ENCODE measurements around the gene EVPL.
"Not testable (repeated sequence)": the region's sequence is repeated elsewhere in the genome, so short reads cannot be mapped to it uniquely, and the experiment has no call there.

Gene EVPL

DNA sequence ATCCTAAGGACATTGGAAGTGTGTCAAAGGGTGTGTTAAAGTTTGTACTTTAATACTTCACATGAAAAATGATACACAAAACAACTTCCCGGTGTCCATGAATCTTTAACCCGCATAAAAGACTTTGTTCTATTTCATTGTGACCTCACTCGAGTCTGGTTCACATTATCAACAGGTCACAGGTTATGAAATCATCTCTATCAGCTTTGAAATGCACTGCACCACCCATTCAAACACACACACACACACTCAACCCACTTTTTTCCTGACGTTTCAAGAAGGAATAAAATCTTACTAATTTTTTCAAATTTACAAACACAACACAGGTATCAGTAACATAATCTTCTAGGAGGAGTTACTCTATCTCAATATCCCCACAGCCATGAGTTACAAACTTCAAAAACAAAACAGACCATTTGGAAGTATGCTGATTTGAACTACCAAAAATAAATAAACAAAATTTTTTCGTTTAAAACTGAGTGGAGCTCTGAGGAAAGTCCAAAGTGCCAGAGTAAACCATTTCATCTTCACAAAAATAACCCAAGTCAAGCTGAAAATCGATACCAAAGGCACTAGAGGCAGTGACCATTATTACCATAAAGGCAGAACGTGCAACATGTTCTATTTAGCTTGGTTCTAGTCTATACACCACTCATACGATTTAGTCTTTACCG is 50.8 kb downstream of the EVPL start:
- 100% methylated on average over 1 of the region's 9 CpGs for WGBS, 2 donors (ENCODE audit: extremely low coverage in 2 of 2, insufficient read length in 2 of 2, insufficient replicate concordance in 1 of 2)
- H3K9ac ChIP-seq (ENCODE audit: low read depth, low read length, poor library complexity), result no peak overlapping the region
- no peak for DNase-seq (ENCODE audit: low spot score)

GRCh38 chr17:75975757-75976174 is 51.3 kb downstream of the EVPL start:
- DNase-seq (ENCODE audit: low spot score), result no peak
- Histone ChIP-seq H4K8ac (ENCODE audit: low read depth, low read length) (no peak overlapping the region), H2BK120ac (ENCODE audit: low read depth, low read length) (no peak overlapping the region), H4K91ac (ENCODE audit: low read depth, low read length, poor library complexity) (no peak overlapping the region), H2BK12ac (ENCODE audit: low read length) (no peak overlapping the region), H3K18ac (ENCODE audit: low read length) (no peak overlapping the region), H3K9ac (ENCODE audit: low read depth, low read length, poor library complexity) (no peak overlapping the region), H3K27me3 (ENCODE audit: control insufficient read depth in 3 of 3, insufficient read depth in 3 of 3, low read depth in 1 of 3, low read length in 3 of 3) (no peaks in the 10 kb centered on the region), H3K14ac (ENCODE audit: low read length) (no peak overlapping the region), H2BK5ac (ENCODE audit: low read length) (no peak overlapping the region), H3K79me1 (ENCODE audit: low read depth, low read length) (no peaks in the 10 kb centered on the region), H3K4me2 (ENCODE audit: insufficient read depth, low read length, poor library complexity, severe bottlenecking) (no peak overlapping the region), H2AFZ (ENCODE audit: low read length) (no peak overlapping the region), H3K23ac (ENCODE audit: low read depth, low read length, poor library complexity) (no peak overlapping the region), H3K9me3 (replicated peaks in 1 of 2; ENCODE audit: control insufficient read depth in 2 of 2, insufficient read depth in 1 of 2, low read depth in 1 of 2, low read length in 2 of 2) (no peaks in the 10 kb centered on the region), H3K4me3 (ENCODE audit: low read length in 2 of 2) (no peak overlapping the region), H2AK5ac (ENCODE audit: low read depth, low read length) (no peak overlapping the region), H2BK15ac (ENCODE audit: low read length) (no peak overlapping the region), H3K4me1 (ENCODE audit: control insufficient read depth in 2 of 2, insufficient read depth in 1 of 2, low read depth in 1 of 2, low read length in 2 of 2) (no peaks in the 10 kb centered on the region), H3K27ac (replicated peaks; ENCODE audit: low read length) (no peak overlapping the region), H3K4ac (ENCODE audit: low read length) (no peak overlapping the region), H3K36me3 (replicated peaks in 1 of 2; ENCODE audit: control insufficient read depth in 2 of 2, insufficient read depth in 2 of 2, low read length in 2 of 2) (peaks cover 2 to 22% of the 10 kb centered on the region in 2 donors)
- WGBS, 2 donors (ENCODE audit: extremely low coverage in 2 of 2, insufficient read length in 2 of 2, insufficient replicate concordance in 1 of 2), result no CpG with 5 or more reads among the region's 5 CpGs

More for the DNA sequence above, 50.8 kb downstream of the EVPL start:
- no peak overlapping the region for H4K8ac ChIP-seq (ENCODE audit: low read depth, low read length)
- H2BK15ac ChIP-seq (ENCODE audit: low read length), result no peak overlapping the region
- no peaks in the 10 kb centered on the region for H3K9me3 ChIP-seq (replicated peaks in 1 of 2; ENCODE audit: control insufficient read depth in 2 of 2, insufficient read depth in 1 of 2, low read depth in 1 of 2, low read length in 2 of 2)
- H3K79me1 ChIP-seq (ENCODE audit: low read depth, low read length), result no peaks in the 10 kb centered on the region
- no peak overlapping the region for H2AK5ac ChIP-seq (ENCODE audit: low read depth, low read length)
- H3K4me2 ChIP-seq (ENCODE audit: insufficient read depth, low read length, poor library complexity, severe bottlenecking), result no peak overlapping the region
- H3K4ac ChIP-seq (ENCODE audit: low read length), result no peak overlapping the region
- H2BK12ac ChIP-seq (ENCODE audit: low read length), result no peak overlapping the region
- no peak overlapping the region for H3K23ac ChIP-seq (ENCODE audit: low read depth, low read length, poor library complexity)
- H3K4me3 ChIP-seq (ENCODE audit: low read length in 2 of 2), result no peak overlapping the region
- H2BK120ac ChIP-seq (ENCODE audit: low read depth, low read length), result no peak overlapping the region
- H3K14ac ChIP-seq (ENCODE audit: low read length), result no peak overlapping the region
- no peak overlapping the region for H3K27ac ChIP-seq (replicated peaks; ENCODE audit: low read length)
- no peak overlapping the region for H3K18ac ChIP-seq (ENCODE audit: low read length)
- no peak overlapping the region for H2BK5ac ChIP-seq (ENCODE audit: low read length)
- H3K36me3 ChIP-seq (replicated peaks in 1 of 2; ENCODE audit: control insufficient read depth in 2 of 2, insufficient read depth in 2 of 2, low read length in 2 of 2), result peaks cover 2 to 22% of the 10 kb centered on the region in 2 donors
- no peak overlapping the region for H4K91ac ChIP-seq (ENCODE audit: low read depth, low read length, poor library complexity)
- H3K27me3 ChIP-seq (ENCODE audit: control insufficient read depth in 3 of 3, insufficient read depth in 3 of 3, low read depth in 1 of 3, low read length in 3 of 3), result no peaks in the 10 kb centered on the region
- H3K4me1 ChIP-seq (ENCODE audit: control insufficient read depth in 2 of 2, insufficient read depth in 1 of 2, low read depth in 1 of 2, low read length in 2 of 2), result no peaks in the 10 kb centered on the region
- H2AFZ ChIP-seq (ENCODE audit: low read length), result no peak overlapping the region

DNA sequence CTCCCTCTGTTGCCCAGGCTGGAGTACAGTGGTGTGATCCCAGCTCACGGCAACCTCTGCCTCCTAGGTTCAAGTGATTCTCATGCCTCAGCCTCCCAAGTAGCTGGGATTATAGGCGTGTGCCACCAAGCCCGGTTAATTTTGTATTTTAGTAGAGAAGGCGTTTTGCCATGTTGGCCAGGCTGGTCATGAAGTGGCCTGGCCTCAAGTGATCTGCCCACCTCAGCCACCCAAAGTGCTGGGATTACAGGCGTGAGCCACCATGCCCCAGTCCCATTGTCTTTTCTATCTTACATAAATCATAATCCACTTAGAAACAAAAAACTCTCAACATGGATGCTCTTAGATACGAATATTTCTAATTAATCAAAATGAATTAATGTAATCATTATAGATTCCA is 51.9 kb downstream of the EVPL start:
- not testable (repeated sequence) for H2BK5ac ChIP-seq (ENCODE audit: low read length); H3K9ac ChIP-seq (ENCODE audit: low read depth, low read length, poor library complexity); H2BK15ac ChIP-seq (ENCODE audit: low read length); H3K14ac ChIP-seq (ENCODE audit: low read length); H3K27ac ChIP-seq (replicated peaks; ENCODE audit: low read length); H3K9me3 ChIP-seq (replicated peaks in 1 of 2; ENCODE audit: control insufficient read depth in 2 of 2, insufficient read depth in 1 of 2, low read depth in 1 of 2, low read length in 2 of 2); H3K27me3 ChIP-seq (ENCODE audit: control insufficient read depth in 3 of 3, insufficient read depth in 3 of 3, low read depth in 1 of 3, low read length in 3 of 3); H3K79me1 ChIP-seq (ENCODE audit: low read depth, low read length); H3K18ac ChIP-seq (ENCODE audit: low read length); H3K23ac ChIP-seq (ENCODE audit: low read depth, low read length, poor library complexity); H3K4me2 ChIP-seq (ENCODE audit: insufficient read depth, low read length, poor library complexity, severe bottlenecking); H2AFZ ChIP-seq (ENCODE audit: low read length); H2AK5ac ChIP-seq (ENCODE audit: low read depth, low read length); DNase-seq (ENCODE audit: low spot score); H2BK120ac ChIP-seq (ENCODE audit: low read depth, low read length); H4K8ac ChIP-seq (ENCODE audit: low read depth, low read length); H3K4me3 ChIP-seq (ENCODE audit: low read length in 2 of 2); H2BK12ac ChIP-seq (ENCODE audit: low read length); H4K91ac ChIP-seq (ENCODE audit: low read depth, low read length, poor library complexity); H3K4me1 ChIP-seq (ENCODE audit: control insufficient read depth in 2 of 2, insufficient read depth in 1 of 2, low read depth in 1 of 2, low read length in 2 of 2); H3K4ac ChIP-seq (ENCODE audit: low read length)
- H3K36me3 ChIP-seq (replicated peaks in 1 of 2; ENCODE audit: control insufficient read depth in 2 of 2, insufficient read depth in 2 of 2, low read length in 2 of 2), result peaks cover 2 to 23% of the 10 kb centered on the region in 2 donors
- no CpG with 5 or more reads among the region's 6 CpGs for WGBS, 2 donors (ENCODE audit: extremely low coverage in 2 of 2, insufficient read length in 2 of 2, insufficient replicate concordance in 1 of 2)

- Histone ChIP-seq H3K4me3 (ENCODE audit: low read length in 2 of 2) (no peak overlapping the region), H3K27ac (replicated peaks; ENCODE audit: low read length) (no peak overlapping the region), H3K79me1 (ENCODE audit: low read depth, low read length) (no peaks in the 10 kb centered on the region), H4K8ac (ENCODE audit: low read depth, low read length) (no peak overlapping the region), H2AFZ (ENCODE audit: low read length) (no peak overlapping the region), H3K9ac (ENCODE audit: low read depth, low read length, poor library complexity) (no peak overlapping the region), H3K27me3 (ENCODE audit: control insufficient read depth in 3 of 3, insufficient read depth in 3 of 3, low read depth in 1 of 3, low read length in 3 of 3) (no peaks in the 10 kb centered on the region), H3K36me3 (replicated peaks in 1 of 2; ENCODE audit: control insufficient read depth in 2 of 2, insufficient read depth in 2 of 2, low read length in 2 of 2) (peaks cover 2 to 30% of the 10 kb centered on the region in 2 donors), H3K18ac (ENCODE audit: low read length) (no peak overlapping the region), H3K4me2 (ENCODE audit: insufficient read depth, low read length, poor library complexity, severe bottlenecking) (no peak overlapping the region), H2BK120ac (ENCODE audit: low read depth, low read length) (no peak overlapping the region), H4K91ac (ENCODE audit: low read depth, low read length, poor library complexity) (no peak overlapping the region), H3K23ac (ENCODE audit: low read depth, low read length, poor library complexity) (no peak overlapping the region), H3K4ac (ENCODE audit: low read length) (no peak overlapping the region), H2BK5ac (ENCODE audit: low read length) (no peak overlapping the region), H3K4me1 (ENCODE audit: control insufficient read depth in 2 of 2, insufficient read depth in 1 of 2, low read depth in 1 of 2, low read length in 2 of 2) (no peaks in the 10 kb centered on the region), H3K9me3 (replicated peaks in 1 of 2; ENCODE audit: control insufficient read depth in 2 of 2, insufficient read depth in 1 of 2, low read depth in 1 of 2, low read length in 2 of 2) (no peaks in the 10 kb centered on the region), H3K14ac (ENCODE audit: low read length) (no peak overlapping the region), H2BK12ac (ENCODE audit: low read length) (no peak overlapping the region), H2BK15ac (ENCODE audit: low read length) (no peak overlapping the region), H2AK5ac (ENCODE audit: low read depth, low read length) (no peak overlapping the region)
- no peak for DNase-seq (ENCODE audit: low spot score)
- no CpG with 5 or more reads among the region's 7 CpGs for WGBS, 2 donors (ENCODE audit: extremely low coverage in 2 of 2, insufficient read length in 2 of 2, insufficient replicate concordance in 1 of 2)
Observed at GRCh38 chr17:75970626-75971025, 56.5 kb downstream of the EVPL start.
